A549 (cell line): ENCODE measurements around the gene RADIL. TPM values are rescaled to one million over a fixed set of nuclear protein-coding genes. Genes with fewer than 3 reads are reported as not detected.

Experiments
- ATAC-seq, 2 experiments: fragments of 200-7000 bp in 1 of 2; fragments of >200 bp in 1 of 2; cut with Nextera tagmentation in 1 of 2; cut with Tn5 transposase in 1 of 2; 3 replicates each; pipeline versions ENCODE4 v1.8.0 to v1.9.1; 2018 to 2020; ENCODE audit warnings: mild to moderate bottlenecking in 1 of 2, moderate library complexity in 1 of 2
- CTCF ChIA-PET: fragments of 300-600 bp; sonication (Branson Sonifier 250); formaldehyde crosslinking; extraction: SDS; loops from one replicate; lab custom pipeline; 2021; ENCODE audit warnings: antibody characterized with exemption, inconsistent platforms; lab: Yijun Ruan, JAX
- POLR2A ChIA-PET: fragments of 350-600 bp; formaldehyde crosslinking; extraction: SDS; loops from one replicate; lab custom pipeline; 2021; ENCODE audit warnings: antibody characterized with exemption, inconsistent platforms; lab: Yijun Ruan, JAX
- DNase-seq, 2 experiments: peaks; one replicate each; pipeline versions ENCODE4 v3.0.0 to v3.0.0-alpha.2; 2011 to 2016; ENCODE audit warnings: low read depth in 1 of 2, low spot score in 1 of 2
- FAIRE-seq: peaks from 2 replicates; lab custom pipeline; 2011; peaks lifted over from hg19 to GRCh38; lab: Jason Lieb, UNC
- H3K27ac ChIP-seq, 2 experiments: fragments of >200 bp; sonication (Bioruptor Twin); formaldehyde crosslinking; 3 replicates each; pipeline ENCODE4 v1.5.1; 2016 to 2017
- H3K4me1 ChIP-seq: fragments of >200 bp; sonication (Bioruptor Twin); formaldehyde crosslinking; 3 replicates; pipeline ENCODE4 v1.6.1; 2016
- H3K4me2 ChIP-seq: fragments of >200 bp; sonication (Bioruptor Twin); formaldehyde crosslinking; 3 replicates; pipeline ENCODE4 v1.6.1; 2016
- H3K4me3 ChIP-seq: fragments of >200 bp; sonication (Bioruptor Twin); formaldehyde crosslinking; 3 replicates; pipeline ENCODE4 v1.5.1; 2016
- H3K9me3 ChIP-seq: fragments of >200 bp; sonication (Bioruptor Twin); formaldehyde crosslinking; 3 replicates; pipeline ENCODE4 v1.6.1; 2016
- ATOH8 ChIP-seq: fragments of 250-450 bp; sonication (Bioruptor Pico); IDR thresholded peaks from 2 replicates; pipeline ENCODE4 v1.5.0; 2020; ENCODE audit warnings: low read depth, mild to moderate bottlenecking, moderate library complexity
- CBX8 ChIP-seq: fragments of 200-600 bp; sonication (generic); IDR thresholded peaks from 2 replicates; pipeline ENCODE4 v1.6.1; 2016
- CTCF ChIP-seq: fragments of >200 bp; sonication (Bioruptor Twin); formaldehyde crosslinking; IDR thresholded peaks from 3 replicates; pipeline ENCODE4 v1.5.1; 2016
- E2F6 ChIP-seq: IDR thresholded peaks from 2 replicates; pipeline ENCODE4 v1.6.1; 2012; ENCODE audit warnings: low read depth, borderline replicate concordance
- ESRRA ChIP-seq: fragments of 150-350 bp; IDR thresholded peaks from 2 replicates; pipeline ENCODE4 v1.6.1; 2014; ENCODE audit warnings: mild to moderate bottlenecking, low read length, borderline replicate concordance
- FOSL2 ChIP-seq, 2 experiments: fragments of 450-650 bp in 1 of 2; fragments of >200 bp in 1 of 2; sonication (Bioruptor Twin) in 1 of 2; formaldehyde crosslinking; IDR thresholded peaks; 2 replicates each; pipeline versions ENCODE4 v1.5.0 to v1.6.1; 2016 to 2020; ENCODE audit warnings: mild to moderate bottlenecking in 1 of 2, moderate library complexity in 1 of 2
- FOXS1 ChIP-seq: fragments of 250-450 bp; sonication (Bioruptor Pico); IDR thresholded peaks from 2 replicates; pipeline ENCODE4 v1.5.0; 2020; ENCODE audit warnings: mild to moderate bottlenecking, moderate library complexity
- GATA3 ChIP-seq: IDR thresholded peaks from 2 replicates; pipeline ENCODE4 v1.6.1; 2012; ENCODE audit warnings: borderline replicate concordance
- HDAC2 ChIP-seq: fragments of 200-600 bp; sonication (generic); IDR thresholded peaks from 2 replicates; pipeline ENCODE4 v1.6.1; 2016
- HOXB13 ChIP-seq: fragments of 250-450 bp; sonication (Bioruptor Pico); IDR thresholded peaks from 2 replicates; pipeline ENCODE4 v1.5.0; 2020; ENCODE audit warnings: low read depth, mild to moderate bottlenecking, moderate library complexity
- MAFK ChIP-seq: fragments of 450-650 bp; IDR thresholded peaks from 2 replicates; pipeline ENCODE4 v1.6.1; 2014; ENCODE audit not compliant: partially characterized antibody
- MAX ChIP-seq: IDR thresholded peaks from 2 replicates; pipeline ENCODE4 v1.6.1; 2012
- PHF8 ChIP-seq: fragments of 200-600 bp; sonication (generic); IDR thresholded peaks from 2 replicates; pipeline ENCODE4 v1.6.1; 2016; ENCODE audit warnings: low read depth, mild to moderate bottlenecking, antibody characterized with exemption, moderate library complexity, borderline replicate concordance
- RAD21 ChIP-seq, 2 experiments: fragments of >200 bp in 1 of 2; sonication (Bioruptor Twin) in 1 of 2; formaldehyde crosslinking in 1 of 2; IDR thresholded peaks in 1 of 2; conservative IDR thresholded peaks in 1 of 2; 2 replicates in 1 of 2; 3 replicates in 1 of 2; pipeline ENCODE4 v1.6.1; 2012 to 2018; ENCODE audit warnings: inconsistent platforms in 1 of 2
- RCOR1 ChIP-seq: fragments of 150-350 bp; IDR thresholded peaks from 2 replicates; pipeline ENCODE4 v1.6.1; 2014; ENCODE audit warnings: antibody characterized with exemption, low read length, low read depth
- RFX5 ChIP-seq: fragments of 450-650 bp; IDR thresholded peaks from 2 replicates; pipeline ENCODE4 v1.7.1; 2014; ENCODE audit warnings: antibody characterized with exemption, mild to moderate bottlenecking, moderate library complexity
- RNF2 ChIP-seq: fragments of 200-600 bp; sonication (generic); IDR thresholded peaks from 2 replicates; pipeline ENCODE4 v1.6.1; 2016; ENCODE audit warnings: low read depth, mild to moderate bottlenecking, antibody characterized with exemption, moderate library complexity, borderline replicate concordance
- SMC3 ChIP-seq: fragments of >200 bp; sonication (Bioruptor Twin); formaldehyde crosslinking; IDR thresholded peaks from 3 replicates; pipeline ENCODE4 v1.6.1; 2018; ENCODE audit warnings: inconsistent platforms
- ZC3H11A ChIP-seq: fragments of 450-650 bp; IDR thresholded peaks from 2 replicates; pipeline ENCODE4 v1.6.1; 2014; ENCODE audit warnings: antibody characterized with exemption, mild to moderate bottlenecking
- ZFP36 ChIP-seq: fragments of 450-650 bp; IDR thresholded peaks from 2 replicates; pipeline ENCODE4 v1.6.1; 2014; ENCODE audit warnings: borderline replicate concordance; ENCODE audit not compliant: partially characterized antibody
- WGBS: methylation state at CpG from one replicate; pipeline ENCODE4 v1.1.6; 2017; ENCODE audit errors: missing lambda C conversion rate; 5-methylcytosine and 5-hydroxymethylcytosine counted together
- polyA plus RNA-seq, 4 experiments: library from polyadenylated mRNA; depleted of rRNA in 3 of 4; stranded (reverse); fragments of >200 nt; fragmentation: RNase III in 1 of 4; extraction: RNeasy Plus Mini Kit Qiagen cat#74134 plus additional on column Dnase treatment in 1 of 4; gene quantifications; 2 replicates in 3 of 4; 3 replicates in 1 of 4; pipeline ENCODE4 v1.2.3, GENCODE V29; 2011 to 2017

The RADIL gene
- polyA plus RNA-seq, 2 of the 4 experiments (the other 2 are of a cell fraction): 1.0 to 1.1 TPM

GRCh38 chr7:4754433-4755010 lies 129.0 kb downstream of the RADIL start:
- H3K4me1 ChIP-seq: peaks cover 12% of the 10 kb centered on the region
- WGBS: 94% methylated on average over 36 of the region's 36 CpGs
- no peak overlapping the region for H3K4me3 ChIP-seq
- H3K9me3 ChIP-seq: no peaks in the 10 kb centered on the region
- H3K4me2 ChIP-seq: no peak overlapping the region
- no peak; a peak in 2 of 6 replicates for ATAC-seq
- TF ChIP-seq RNF2 (no peak), ESRRA (no peak), MAFK (no peak), RFX5 (no peak), SMC3 (no peak), GATA3 (no peak), CBX8 (no peak), MAX (no peak), FOXS1 (CRISPR knock-in tag) (no peak), HDAC2 (no peak), PHF8 (no peak), RCOR1 (no peak), ATOH8 (CRISPR knock-in tag) (no peak)
- peak overlapping the region in 1 of 2 experiments; percentile 79; a peak in 3 of 6 replicates for H3K27ac ChIP-seq
- POLR2A ChIA-PET: no interaction called here
- DNase-seq: no peak
- CTCF ChIA-PET: interaction anchor here (0.6 to 6.6 kb wide), 23 partner anchors 9 to 145 kb away, joined by 3 to 46 read pairs (median 4); partner anchors contain the start of gene AP5Z1
- FAIRE-seq: no peak

- FAIRE-seq (peak; percentile 59), DNase-seq (peak; percentile 82 to 90), ATAC-seq (peak; percentile 94 to 97)
- Histone ChIP-seq H3K4me3 (no peak overlapping the region), H3K9me3 (no peaks in the 10 kb centered on the region), H3K4me1 (peaks cover 12% of the 10 kb centered on the region), H3K4me2 (peak overlapping the region; percentile 42), H3K27ac (peak overlapping the region; percentile 57 to 79)
- 48% methylated on average over 28 of the region's 31 CpGs for WGBS
- CTCF ChIA-PET: interaction anchor here (0.6 to 6.6 kb wide), 25 partner anchors 10 to 144 kb away, joined by 3 to 46 read pairs (median 4); partner anchors contain the start of gene AP5Z1
- TF ChIP-seq CBX8 (no peak), RNF2 (no peak), ATOH8 (CRISPR knock-in tag) (no peak), HOXB13 (CRISPR knock-in tag) (no peak), RAD21 (conservative IDR thresholded peaks at IDR 0.05 in 1 of 2, IDR thresholded peaks at IDR 0.05 in 1 of 2) (peak; percentile 93 to 94), FOSL2 (IDR thresholded peaks at IDR 0.05) (no peak), FOSL2 (CRISPR knock-in tag; IDR thresholded peaks at IDR 0.05) (no peak), SMC3 (peak; percentile 94), MAX (0 out of 2 replicates have a peak, but pooled peaks have one; percentile 41), ZFP36 (no peak), ZC3H11A (no peak), GATA3 (no peak), E2F6 (no peak), CTCF (peak; percentile 90)
- POLR2A ChIA-PET: no interaction called here
These were observed 129.7 kb downstream of the RADIL start for GRCh38 chr7:4753598-4754432.
